Upper lobe of left lung (tissue), 4 donors: ENCODE measurements around the gene CR1L.
"Not testable (repeated sequence)": the region's sequence is repeated elsewhere in the genome, so short reads cannot be mapped to it uniquely, and the experiment has no call there.

Source experiments
- POLR2A ChIP-seq, 4 donors: fragments of 450-650 bp; IDR thresholded peaks; one replicate each; pipeline ENCODE4 v1.5.1; 2016 to 2017; ENCODE audit warnings: antibody characterized with exemption in 4 of 4, mild to moderate bottlenecking in 2 of 4
- POLR2AphosphoS5 ChIP-seq, 2 donors: sonication (generic); formaldehyde crosslinking; IDR thresholded peaks; one replicate each; pipeline ENCODE4 v1.5.1; 2017; ENCODE audit warnings: antibody characterized with exemption in 2 of 2
- TF ChIP-seq, protein P1 (sequence below), 6 experiments: fragments of 450-650 bp in 4 of 6; fragments of 200-600 bp in 2 of 6; sonication (generic) in 2 of 6; IDR thresholded peaks; one replicate each; pipeline ENCODE4 v1.5.1; 2016 to 2019; ENCODE audit warnings: antibody characterized with exemption in 6 of 6

DNA sequence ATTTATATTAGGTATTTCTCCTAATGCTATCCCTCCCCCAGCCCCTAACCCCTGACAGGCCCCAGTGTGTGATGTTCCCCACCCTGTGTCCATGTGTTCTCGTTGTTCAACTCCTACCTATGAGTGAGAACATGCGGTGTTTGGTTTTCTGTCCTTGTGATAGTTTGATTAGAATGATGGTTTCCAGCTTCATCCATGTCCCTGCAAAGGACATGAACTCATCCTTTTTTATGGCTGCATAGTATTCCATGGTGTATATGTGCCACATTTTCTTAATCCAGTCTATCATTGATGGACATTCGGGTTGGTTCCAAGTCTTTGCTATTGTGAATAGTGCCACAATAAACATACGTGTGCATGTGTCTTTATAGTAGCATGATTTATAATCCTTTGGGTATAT, 125.6 kb downstream of the CR1L start:
- TF ChIP-seq, protein P1, sequence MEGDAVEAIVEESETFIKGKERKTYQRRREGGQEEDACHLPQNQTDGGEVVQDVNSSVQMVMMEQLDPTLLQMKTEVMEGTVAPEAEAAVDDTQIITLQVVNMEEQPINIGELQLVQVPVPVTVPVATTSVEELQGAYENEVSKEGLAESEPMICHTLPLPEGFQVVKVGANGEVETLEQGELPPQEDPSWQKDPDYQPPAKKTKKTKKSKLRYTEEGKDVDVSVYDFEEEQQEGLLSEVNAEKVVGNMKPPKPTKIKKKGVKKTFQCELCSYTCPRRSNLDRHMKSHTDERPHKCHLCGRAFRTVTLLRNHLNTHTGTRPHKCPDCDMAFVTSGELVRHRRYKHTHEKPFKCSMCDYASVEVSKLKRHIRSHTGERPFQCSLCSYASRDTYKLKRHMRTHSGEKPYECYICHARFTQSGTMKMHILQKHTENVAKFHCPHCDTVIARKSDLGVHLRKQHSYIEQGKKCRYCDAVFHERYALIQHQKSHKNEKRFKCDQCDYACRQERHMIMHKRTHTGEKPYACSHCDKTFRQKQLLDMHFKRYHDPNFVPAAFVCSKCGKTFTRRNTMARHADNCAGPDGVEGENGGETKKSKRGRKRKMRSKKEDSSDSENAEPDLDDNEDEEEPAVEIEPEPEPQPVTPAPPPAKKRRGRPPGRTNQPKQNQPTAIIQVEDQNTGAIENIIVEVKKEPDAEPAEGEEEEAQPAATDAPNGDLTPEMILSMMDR (IDR thresholded peaks at IDR 0.05) = not testable (repeated sequence)
- TF ChIP-seq POLR2A, POLR2AphosphoS5 (IDR thresholded peaks at IDR 0.05): not testable (repeated sequence)
